ENCODE data around the gene CHST6.

GRCh38 chr16:75483222-75483621 lies 12.0 kb downstream of the CHST6 start:
- TF ChIP-seq CTCF (optimal IDR thresholded peaks at IDR 0.05 in 1 of 3, IDR thresholded peaks at IDR 0.05 in 1 of 3, conservative IDR thresholded peaks at IDR 0.05 in 1 of 3; ENCODE audit: extremely low read depth in 1 of 3, insufficient read depth in 2 of 3, low read length in 3 of 3): no peak
- no peak for TF ChIP-seq EZH2 (IDR thresholded peaks at IDR 0.05; ENCODE audit: low read length)

All from keratinocyte (primary cell).